Measurements from ENCODE around the gene ZNHIT6.

Gene ZNHIT6

DNA sequence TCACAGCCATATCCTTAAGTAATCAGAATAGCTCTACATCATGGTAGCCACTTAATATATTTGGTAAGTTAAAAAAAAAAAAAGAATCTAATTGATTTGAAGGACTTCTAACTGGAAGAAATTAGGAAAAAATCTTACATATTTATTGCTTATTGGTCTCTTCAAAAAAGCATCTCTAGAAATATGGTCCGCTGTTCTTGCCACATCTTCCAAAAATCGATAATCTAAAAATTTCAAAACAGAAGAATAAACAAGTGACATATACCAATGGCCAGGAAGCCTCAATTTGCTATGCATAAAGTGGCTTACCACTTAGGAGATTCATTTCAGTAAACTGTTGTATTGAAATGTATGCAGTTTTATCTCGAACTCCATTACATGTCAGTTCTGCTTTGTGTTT is 2.3 kb downstream of the ZNHIT6 start:
- H2AFZ ChIP-seq (ENCODE audit: low read length, unreplicated experiment), result no peak overlapping the region
- no peak overlapping the region for H3K27ac ChIP-seq (ENCODE audit: low read depth, low read length)
- H3K4me1 ChIP-seq (ENCODE audit: control insufficient read depth, insufficient read depth, low read length, unreplicated experiment), result no peaks in the 10 kb centered on the region
- peak overlapping the region; percentile 97 for H3K4me3 ChIP-seq (ENCODE audit: low read depth, low read length)
- no peaks in the 10 kb centered on the region for H3K27me3 ChIP-seq (ENCODE audit: insufficient read depth, low read length)
- H3K79me2 ChIP-seq (ENCODE audit: control insufficient read depth, insufficient read depth, low read length, unreplicated experiment), result peaks cover 55% of the 10 kb centered on the region
- peaks cover 43% of the 10 kb centered on the region for H3K36me3 ChIP-seq (ENCODE audit: insufficient read depth, low read length)

- H3K4me1 ChIP-seq (ENCODE audit: control insufficient read depth, insufficient read depth, low read length, unreplicated experiment), result no peaks in the 10 kb centered on the region
- no peak overlapping the region for H2AFZ ChIP-seq (ENCODE audit: low read length, unreplicated experiment)
- peaks cover 45% of the 10 kb centered on the region for H3K36me3 ChIP-seq (ENCODE audit: insufficient read depth, low read length)
- H3K27ac ChIP-seq (ENCODE audit: low read depth, low read length), result no peak overlapping the region
- peaks cover 34% of the 10 kb centered on the region for H3K79me2 ChIP-seq (ENCODE audit: control insufficient read depth, insufficient read depth, low read length, unreplicated experiment)
- no peaks in the 10 kb centered on the region for H3K27me3 ChIP-seq (ENCODE audit: insufficient read depth, low read length)
- no peak overlapping the region for H3K4me3 ChIP-seq (ENCODE audit: low read depth, low read length)
Measured at GRCh38 chr1:85700422-85700821, 7.8 kb downstream of the ZNHIT6 start.

DNA sequence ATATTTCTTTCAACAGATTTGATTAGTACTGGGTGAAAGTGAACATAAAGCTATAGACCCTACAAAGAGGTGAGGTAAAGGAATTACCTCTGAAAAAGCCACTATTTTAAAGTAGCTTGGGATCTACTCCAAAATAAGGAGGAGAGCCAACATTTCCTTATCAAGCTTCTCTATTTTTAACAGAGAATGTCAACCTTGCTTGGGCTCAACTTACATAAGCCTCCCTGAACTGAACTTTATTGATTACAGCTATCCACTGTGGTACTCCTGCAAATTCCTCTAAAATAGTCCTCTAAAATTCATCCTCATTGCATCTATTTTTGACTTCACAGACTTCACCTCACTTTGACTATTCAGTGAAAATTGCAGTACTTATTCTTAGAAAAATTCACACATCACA is 10.3 kb downstream of the ZNHIT6 start:
- H3K79me2 ChIP-seq (ENCODE audit: control insufficient read depth, insufficient read depth, low read length, unreplicated experiment), result peaks cover 15% of the 10 kb centered on the region
- H3K27me3 ChIP-seq (ENCODE audit: insufficient read depth, low read length), result no peaks in the 10 kb centered on the region
- no peak overlapping the region for H3K27ac ChIP-seq (ENCODE audit: low read depth, low read length)
- peaks cover 22% of the 10 kb centered on the region for H3K36me3 ChIP-seq (ENCODE audit: insufficient read depth, low read length)
- H3K4me1 ChIP-seq (ENCODE audit: control insufficient read depth, insufficient read depth, low read length, unreplicated experiment), result peaks cover 5% of the 10 kb centered on the region
- no peak overlapping the region for H3K4me3 ChIP-seq (ENCODE audit: low read depth, low read length)
- H2AFZ ChIP-seq (ENCODE audit: low read length, unreplicated experiment), result no peak overlapping the region

GRCh38 chr1:85692730-85693314 is 15.4 kb downstream of the ZNHIT6 start:
- Histone ChIP-seq H3K27ac (ENCODE audit: low read depth, low read length) (peak overlapping the region; percentile 43), H2AFZ (ENCODE audit: low read length, unreplicated experiment) (peak overlapping the region; percentile 20), H3K4me1 (ENCODE audit: control insufficient read depth, insufficient read depth, low read length, unreplicated experiment) (peaks cover 15% of the 10 kb centered on the region), H3K36me3 (ENCODE audit: insufficient read depth, low read length) (peaks cover 17% of the 10 kb centered on the region), H3K79me2 (ENCODE audit: control insufficient read depth, insufficient read depth, low read length, unreplicated experiment) (peaks cover 19% of the 10 kb centered on the region), H3K4me3 (ENCODE audit: low read depth, low read length) (no peak overlapping the region), H3K27me3 (ENCODE audit: insufficient read depth, low read length) (no peaks in the 10 kb centered on the region)

DNA sequence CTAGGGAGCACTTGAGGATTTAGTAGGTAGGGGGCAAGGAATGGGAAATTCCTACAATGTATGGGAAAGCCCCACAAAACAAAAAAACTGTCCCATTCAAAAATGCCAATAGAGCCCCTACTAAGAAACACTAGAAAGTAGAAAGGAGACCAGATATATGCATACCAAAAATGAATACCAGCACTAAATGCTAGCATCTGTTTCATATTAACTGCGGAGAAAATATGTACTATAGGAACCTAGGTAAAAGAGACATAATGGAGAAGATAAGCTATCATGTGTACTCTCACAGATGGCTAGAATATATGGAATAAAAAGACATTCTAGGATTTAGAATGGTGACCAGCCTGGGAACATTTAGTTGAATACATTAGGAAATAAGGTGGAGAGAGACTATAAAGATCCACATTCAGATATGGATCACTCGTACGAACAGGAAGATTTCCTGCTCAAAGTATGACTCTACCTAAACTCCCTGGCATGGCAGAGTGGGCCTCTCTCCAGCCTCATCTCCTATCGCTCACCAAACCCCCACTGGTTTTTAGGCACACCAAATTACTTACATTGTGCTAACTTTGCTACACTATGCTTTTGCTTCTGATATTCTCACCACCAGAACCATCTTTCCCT is 18.3 kb downstream of the ZNHIT6 start:
- Histone ChIP-seq H3K36me3 (ENCODE audit: insufficient read depth, low read length) (peaks cover 23% of the 10 kb centered on the region), H3K4me3 (ENCODE audit: low read depth, low read length) (no peak overlapping the region), H3K27ac (ENCODE audit: low read depth, low read length) (no peak overlapping the region), H3K27me3 (ENCODE audit: insufficient read depth, low read length) (no peaks in the 10 kb centered on the region), H3K4me1 (ENCODE audit: control insufficient read depth, insufficient read depth, low read length, unreplicated experiment) (peaks cover 15% of the 10 kb centered on the region), H2AFZ (ENCODE audit: low read length, unreplicated experiment) (no peak overlapping the region), H3K79me2 (ENCODE audit: control insufficient read depth, insufficient read depth, low read length, unreplicated experiment) (peaks cover 15% of the 10 kb centered on the region)

GRCh38 chr1:85683292-85684025 is 24.8 kb downstream of the ZNHIT6 start:
- Histone ChIP-seq H3K36me3 (ENCODE audit: insufficient read depth, low read length) (peaks cover 17% of the 10 kb centered on the region), H2AFZ (ENCODE audit: low read length, unreplicated experiment) (no peak overlapping the region), H3K27ac (ENCODE audit: low read depth, low read length) (no peak overlapping the region), H3K4me1 (ENCODE audit: control insufficient read depth, insufficient read depth, low read length, unreplicated experiment) (no peaks in the 10 kb centered on the region), H3K79me2 (ENCODE audit: control insufficient read depth, insufficient read depth, low read length, unreplicated experiment) (peaks cover 15% of the 10 kb centered on the region), H3K4me3 (ENCODE audit: low read depth, low read length) (no peak overlapping the region), H3K27me3 (ENCODE audit: insufficient read depth, low read length) (no peaks in the 10 kb centered on the region)

DNA sequence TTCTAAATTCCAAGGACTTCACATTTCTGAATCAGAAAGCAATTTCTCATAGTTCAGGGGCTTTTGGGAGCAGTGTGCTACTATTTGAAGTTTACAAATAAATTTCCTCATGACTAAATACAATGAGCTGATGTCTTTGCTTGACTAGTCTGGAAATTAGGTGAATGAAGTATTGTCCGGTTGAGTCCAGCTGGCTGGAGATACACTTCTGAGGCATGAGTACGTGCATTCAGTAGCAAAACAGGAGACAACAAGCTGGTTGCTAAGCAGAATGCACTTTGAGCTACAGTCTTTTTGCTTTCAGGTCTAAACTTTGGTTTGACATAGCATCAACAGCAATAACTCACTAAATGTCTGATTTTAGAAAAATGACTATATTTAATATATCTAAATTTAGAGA is 27.1 kb downstream of the ZNHIT6 start:
- H3K27me3 ChIP-seq (ENCODE audit: insufficient read depth, low read length), result no peaks in the 10 kb centered on the region
- peaks cover 15% of the 10 kb centered on the region for H3K79me2 ChIP-seq (ENCODE audit: control insufficient read depth, insufficient read depth, low read length, unreplicated experiment)
- peaks cover 34% of the 10 kb centered on the region for H3K36me3 ChIP-seq (ENCODE audit: insufficient read depth, low read length)
- H3K4me1 ChIP-seq (ENCODE audit: control insufficient read depth, insufficient read depth, low read length, unreplicated experiment), result no peaks in the 10 kb centered on the region
- H2AFZ ChIP-seq (ENCODE audit: low read length, unreplicated experiment), result no peak overlapping the region
- H3K4me3 ChIP-seq (ENCODE audit: low read depth, low read length), result no peak overlapping the region
- peak overlapping the region; percentile 24 for H3K27ac ChIP-seq (ENCODE audit: low read depth, low read length)

DNA sequence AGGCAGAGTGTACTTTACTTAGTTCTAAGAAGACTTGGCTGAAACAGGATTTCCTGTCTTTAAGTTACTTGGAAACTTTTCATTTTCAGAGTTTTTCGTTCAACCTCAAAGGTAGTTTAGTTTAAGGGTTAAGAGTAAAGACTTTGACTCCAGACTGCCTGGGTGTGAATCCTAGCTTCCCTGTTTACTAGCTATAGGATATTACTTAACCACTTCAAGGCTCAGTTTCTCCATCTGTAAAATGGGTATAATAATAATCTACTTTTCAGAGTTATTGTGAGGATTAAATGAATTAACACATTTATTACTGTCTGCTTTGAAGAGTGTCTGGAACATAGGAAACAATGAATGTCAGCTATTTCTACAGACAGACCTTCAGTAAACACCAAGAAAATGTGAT is 30.0 kb downstream of the ZNHIT6 start:
- Histone ChIP-seq H3K79me2 (ENCODE audit: control insufficient read depth, insufficient read depth, low read length, unreplicated experiment) (peaks cover 7% of the 10 kb centered on the region), H3K4me1 (ENCODE audit: control insufficient read depth, insufficient read depth, low read length, unreplicated experiment) (no peaks in the 10 kb centered on the region), H3K27me3 (ENCODE audit: insufficient read depth, low read length) (no peaks in the 10 kb centered on the region), H2AFZ (ENCODE audit: low read length, unreplicated experiment) (no peak overlapping the region), H3K36me3 (ENCODE audit: insufficient read depth, low read length) (peaks cover 36% of the 10 kb centered on the region), H3K27ac (ENCODE audit: low read depth, low read length) (no peak overlapping the region), H3K4me3 (ENCODE audit: low read depth, low read length) (no peak overlapping the region)

GRCh38 chr1:85677656-85678055 is 30.6 kb downstream of the ZNHIT6 start:
- Histone ChIP-seq H3K27me3 (ENCODE audit: insufficient read depth, low read length) (no peaks in the 10 kb centered on the region), H3K4me3 (ENCODE audit: low read depth, low read length) (no peak overlapping the region), H2AFZ (ENCODE audit: low read length, unreplicated experiment) (no peak overlapping the region), H3K4me1 (ENCODE audit: control insufficient read depth, insufficient read depth, low read length, unreplicated experiment) (no peaks in the 10 kb centered on the region), H3K36me3 (ENCODE audit: insufficient read depth, low read length) (peaks cover 41% of the 10 kb centered on the region), H3K27ac (ENCODE audit: low read depth, low read length) (no peak overlapping the region), H3K79me2 (ENCODE audit: control insufficient read depth, insufficient read depth, low read length, unreplicated experiment) (peaks cover 3% of the 10 kb centered on the region)

- H2AFZ ChIP-seq (ENCODE audit: low read length, unreplicated experiment), result no peak overlapping the region
- H3K79me2 ChIP-seq (ENCODE audit: control insufficient read depth, insufficient read depth, low read length, unreplicated experiment), result no peaks in the 10 kb centered on the region
- no peaks in the 10 kb centered on the region for H3K27me3 ChIP-seq (ENCODE audit: insufficient read depth, low read length)
- H3K27ac ChIP-seq (ENCODE audit: low read depth, low read length), result no peak overlapping the region
- H3K4me1 ChIP-seq (ENCODE audit: control insufficient read depth, insufficient read depth, low read length, unreplicated experiment), result no peaks in the 10 kb centered on the region
- H3K36me3 ChIP-seq (ENCODE audit: insufficient read depth, low read length), result peaks cover 37% of the 10 kb centered on the region
- H3K4me3 ChIP-seq (ENCODE audit: low read depth, low read length), result no peak overlapping the region
Measured at GRCh38 chr1:85672031-85672660, 36.1 kb downstream of the ZNHIT6 start.
